ENCODE data around the gene C20orf141.
"Not testable (repeated sequence)": the region's sequence is repeated elsewhere in the genome, so short reads cannot be mapped to it uniquely, and the experiment has no call there.

Gene C20orf141

DNA sequence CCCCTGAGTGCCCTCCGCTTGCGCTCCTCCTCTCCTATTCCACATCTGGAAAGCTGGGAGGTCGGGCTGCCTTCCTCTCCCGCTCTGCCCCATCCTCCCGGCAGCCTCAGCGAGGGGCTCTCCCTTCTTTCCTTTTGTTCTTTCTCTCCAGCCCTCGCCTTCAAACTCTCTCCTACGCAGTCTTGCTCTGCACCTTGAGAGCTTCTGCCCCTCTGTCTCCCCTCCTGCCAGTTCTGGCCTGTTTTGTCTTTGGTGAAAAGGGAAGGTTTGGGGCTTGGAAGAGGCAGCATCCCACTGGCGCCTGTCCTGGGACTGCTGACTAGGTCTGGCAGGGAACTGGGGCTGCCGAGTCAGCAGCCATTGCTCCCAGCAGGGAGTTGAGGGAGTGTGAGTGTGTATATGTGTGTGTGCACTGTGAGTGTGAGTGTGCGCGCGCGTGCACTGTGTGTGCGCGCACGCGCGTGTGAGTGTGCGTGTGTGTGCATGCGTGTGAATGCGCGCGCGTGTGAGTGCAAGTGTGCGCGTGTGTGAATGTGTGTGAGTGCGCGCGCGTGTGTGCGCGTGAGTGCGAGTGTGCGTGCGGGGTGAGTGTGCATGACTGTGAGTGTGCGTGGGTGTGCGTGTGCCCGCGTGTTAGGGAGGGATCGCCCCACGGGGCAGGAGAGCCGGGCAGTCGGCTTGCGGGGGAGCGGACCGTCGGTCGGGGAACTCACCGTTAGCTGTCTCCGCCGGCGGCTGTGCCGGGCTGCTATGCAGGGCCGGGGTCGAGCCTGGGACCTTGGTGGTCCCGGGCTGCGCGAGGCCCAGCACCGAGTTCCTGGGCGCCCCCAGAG lies 14.9 kb upstream of the C20orf141 start:
- peak; percentile 61 for DNase-seq

DNA sequence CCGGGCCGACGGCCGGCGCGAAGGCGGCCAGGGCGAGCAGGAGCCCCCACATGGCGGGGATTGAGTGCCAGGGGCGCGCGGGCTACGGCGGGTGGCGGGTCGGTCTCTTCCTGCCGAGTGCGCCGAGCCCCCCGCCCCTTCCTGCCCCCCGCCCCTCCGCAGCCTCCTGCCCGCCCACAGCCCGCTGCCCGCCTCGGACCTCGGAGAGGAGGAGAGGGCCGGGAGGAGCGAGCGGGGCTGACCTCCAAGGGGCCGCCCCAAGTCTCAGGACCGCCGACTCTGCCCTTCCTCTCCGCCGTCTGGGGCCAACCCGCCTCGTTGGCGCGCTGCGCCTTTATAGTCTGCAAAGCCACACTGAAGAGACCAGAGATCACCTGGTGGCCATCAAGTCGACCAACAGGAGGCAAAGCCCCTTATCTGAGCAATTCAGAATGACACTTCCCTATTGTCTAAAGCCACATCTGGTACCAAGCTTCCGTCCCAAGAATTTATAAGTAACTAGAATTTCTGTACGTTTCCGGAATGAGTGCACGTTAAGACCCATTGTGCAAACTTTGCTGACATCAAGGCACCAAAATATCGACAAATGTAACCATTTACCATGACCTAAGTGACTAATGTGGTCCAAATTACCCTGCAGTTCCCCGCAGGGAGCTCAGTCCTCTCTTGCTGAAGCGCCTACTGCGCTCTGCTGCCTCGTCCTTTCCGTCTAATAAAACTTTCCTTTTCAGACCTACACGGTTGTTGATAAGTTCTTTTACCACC lies 14.1 kb upstream of the C20orf141 start, which contains the start of gene CPXM1:
Gene CPXM1 (minus strand): TSS at position 107 of the 765 bp plus-strand sequence. CDS start 55 bp downstream, at position 52.
- DNase-seq: peak; percentile 82

DNA sequence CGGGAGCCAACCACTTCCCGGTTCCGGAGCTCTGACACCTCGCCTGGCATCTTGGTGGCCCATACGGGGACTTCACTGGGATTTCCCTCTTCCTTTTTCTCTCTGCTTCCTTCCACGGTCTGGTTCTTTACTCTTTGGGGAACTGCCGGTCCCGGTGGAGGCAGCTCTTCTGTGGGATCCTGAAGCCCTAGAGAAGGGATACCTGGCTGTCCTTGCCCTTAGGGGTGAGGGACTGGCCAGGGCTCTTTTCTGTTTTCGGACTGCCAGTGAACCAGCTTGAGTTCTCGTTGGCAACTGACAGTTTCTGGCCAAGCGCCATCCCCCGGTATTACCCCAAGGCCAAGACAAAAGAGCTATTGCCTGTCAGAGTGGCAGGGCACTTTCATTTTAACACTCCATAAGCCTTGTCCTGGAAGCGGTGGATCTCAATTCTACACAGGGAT lies 13.5 kb upstream of the C20orf141 start:
- peak; percentile 20 for DNase-seq

DNA sequence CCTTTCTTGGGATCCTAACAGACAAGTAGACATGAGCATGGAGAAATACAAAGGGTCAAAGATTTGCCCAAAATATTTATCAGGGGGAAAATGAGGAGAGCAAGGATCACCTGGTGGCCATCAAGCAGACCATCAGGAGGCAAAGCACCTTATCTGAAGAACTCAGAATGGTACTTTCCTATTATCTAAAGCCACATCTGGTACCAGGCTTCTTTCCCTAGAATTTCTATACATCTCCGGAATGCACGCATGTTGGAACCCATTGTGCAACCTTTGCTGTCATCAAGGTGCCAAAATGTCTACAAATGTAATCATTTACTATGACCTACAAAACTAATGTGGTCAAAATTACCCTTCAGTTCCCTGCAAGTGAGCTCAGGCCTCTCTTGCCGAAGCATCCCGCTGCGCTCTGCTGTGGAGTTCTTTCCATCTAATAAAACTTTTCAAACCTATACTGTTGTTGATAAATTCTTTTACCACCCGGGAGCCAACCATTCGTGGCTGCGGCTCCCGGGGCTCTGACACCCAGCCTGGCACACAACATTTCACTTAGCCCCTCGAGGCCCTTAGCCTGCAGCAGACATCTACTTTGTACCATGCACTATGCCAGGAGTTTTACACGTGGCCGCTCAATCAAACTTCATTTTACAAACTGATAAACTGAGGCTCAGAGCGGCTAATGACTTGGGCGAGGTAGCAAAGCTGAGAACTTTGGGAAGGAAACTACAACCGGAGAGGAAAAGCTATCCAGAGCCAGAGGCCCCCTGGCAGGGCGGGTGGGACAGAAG lies 10.6 kb upstream of the C20orf141 start:
- no peak for DNase-seq

DNA sequence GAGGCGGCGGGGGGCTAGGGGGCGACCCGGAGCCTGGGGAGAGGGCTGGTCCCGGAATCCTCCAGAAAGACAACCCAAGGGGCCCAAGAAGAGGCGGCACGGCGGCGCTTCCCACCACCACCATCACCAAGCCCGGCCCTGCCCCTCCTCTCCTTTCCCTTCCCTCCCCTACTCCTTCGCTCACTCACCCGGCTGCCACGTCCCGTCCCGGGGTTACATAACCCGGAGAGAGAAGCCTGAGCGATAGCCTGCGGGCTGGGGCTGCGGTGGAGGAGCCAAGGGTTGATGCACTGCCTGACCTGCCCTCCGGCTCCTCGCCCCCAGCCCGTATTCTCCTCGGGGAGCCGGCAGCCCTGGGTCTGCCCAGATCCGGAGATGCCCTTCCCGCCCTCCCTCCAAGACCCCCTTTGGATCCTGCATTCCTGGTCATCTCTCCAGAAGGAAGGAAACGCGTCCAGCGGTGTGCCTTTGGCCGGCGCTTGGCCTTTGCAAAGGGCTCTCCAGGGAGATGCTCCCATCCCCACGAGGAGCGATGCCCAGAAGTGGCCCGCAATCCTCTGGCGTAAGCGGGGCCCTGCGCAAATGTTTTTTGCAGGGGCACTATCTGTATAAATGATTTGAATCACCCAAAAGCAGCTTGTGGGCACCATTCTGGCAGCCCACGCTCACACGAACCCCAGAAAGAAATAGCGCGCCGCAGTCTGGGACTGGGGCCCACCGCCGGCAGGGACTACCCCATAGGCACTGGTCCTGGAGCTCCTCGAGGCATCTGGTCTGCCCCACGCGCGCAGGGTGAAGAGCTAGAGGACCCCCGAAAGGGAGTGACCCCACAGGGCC lies 9.7 kb upstream of the C20orf141 start:
- DNase-seq: peak; percentile 35

DNA sequence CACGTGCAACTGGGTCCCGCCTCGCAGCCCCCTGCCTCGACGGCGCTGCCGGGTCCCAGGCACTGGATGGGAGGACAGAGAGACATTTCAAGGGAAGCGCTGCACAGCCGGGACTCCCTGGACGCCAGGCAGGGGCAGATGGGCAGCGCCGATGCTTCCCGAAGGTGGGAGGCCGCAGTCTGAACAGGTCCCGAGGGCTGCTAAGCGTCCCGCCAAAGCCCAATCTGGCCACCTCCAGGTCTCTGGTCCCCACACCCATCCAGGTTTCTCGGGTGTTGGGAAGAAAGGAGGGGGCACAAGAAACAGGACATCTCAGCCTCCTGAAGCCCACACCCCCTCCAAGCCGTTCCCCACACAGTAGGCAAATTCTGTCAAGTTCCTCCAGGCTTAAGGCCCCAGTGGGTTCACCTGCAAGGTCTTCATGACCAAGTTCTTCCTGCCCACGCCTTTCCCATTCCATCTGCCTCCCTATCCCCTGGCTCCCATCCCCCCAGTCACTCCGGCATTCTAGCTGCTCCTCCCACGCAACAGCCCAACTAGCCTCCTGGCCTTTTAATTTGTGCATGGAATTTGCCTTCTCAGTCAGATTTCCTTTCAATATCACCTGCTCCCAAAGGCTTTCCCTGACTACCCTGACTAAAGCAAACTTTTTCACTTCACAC lies 9.0 kb upstream of the C20orf141 start:
- DNase-seq: peak; percentile 18

DNA sequence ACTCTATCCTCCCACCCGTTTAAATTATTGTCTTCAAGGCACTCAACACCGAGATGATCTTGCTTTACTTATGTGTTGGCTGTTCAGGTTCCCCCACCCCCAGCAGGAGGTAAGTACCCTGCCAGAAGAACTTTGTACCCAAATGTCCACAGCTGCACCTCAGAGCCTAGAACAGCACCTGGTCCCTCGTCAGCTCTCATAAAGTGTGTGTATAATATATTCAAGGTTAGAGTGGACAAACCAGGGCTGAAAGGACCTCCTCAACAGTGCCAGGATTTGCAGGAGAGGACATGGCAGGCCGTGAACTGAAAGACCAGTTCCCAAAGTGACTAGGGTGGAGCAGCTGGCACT lies 8.5 kb upstream of the C20orf141 start:
- DNase-seq: no peak

DNA sequence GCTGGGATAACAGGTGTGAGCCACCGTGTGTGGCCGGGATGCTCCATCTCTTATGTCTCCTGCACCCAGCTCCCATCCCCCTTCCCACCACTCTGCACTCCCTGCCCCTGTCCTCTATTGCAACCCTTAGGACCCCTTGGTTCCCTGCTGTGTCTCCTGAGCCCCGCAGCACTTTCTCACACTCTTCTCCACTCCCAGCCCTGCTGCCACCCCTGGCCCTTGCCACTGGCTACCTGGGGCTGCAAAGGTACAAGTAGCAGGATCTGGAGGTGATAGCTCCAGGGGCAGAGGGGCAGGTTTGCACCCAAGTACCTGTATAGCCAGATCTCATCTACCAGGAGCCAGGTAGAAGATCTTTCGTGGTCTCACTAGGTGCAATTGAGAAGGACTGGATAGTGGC lies 7.8 kb upstream of the C20orf141 start:
- DNase-seq: no peak

DNA sequence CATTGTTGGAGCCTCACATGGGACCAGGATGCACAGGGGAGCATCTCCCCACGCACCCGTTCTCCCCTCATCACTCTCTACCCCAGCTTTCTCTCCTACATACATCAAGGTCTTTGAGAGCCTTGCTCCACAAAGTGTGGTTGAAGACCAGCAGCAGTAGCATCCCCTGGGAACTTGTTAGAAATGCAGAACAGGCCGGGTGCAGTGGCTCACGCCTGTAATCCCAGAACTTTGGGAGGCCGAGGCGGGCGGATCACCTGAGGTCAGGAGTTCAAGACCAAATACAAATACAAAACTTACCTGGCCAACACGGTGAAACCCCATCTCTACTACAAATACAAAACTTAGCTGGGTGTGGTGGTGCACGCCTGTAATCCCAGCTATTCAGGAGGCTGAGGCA lies 6.9 kb upstream of the C20orf141 start:
- DNase-seq: not testable (repeated sequence)

DNA sequence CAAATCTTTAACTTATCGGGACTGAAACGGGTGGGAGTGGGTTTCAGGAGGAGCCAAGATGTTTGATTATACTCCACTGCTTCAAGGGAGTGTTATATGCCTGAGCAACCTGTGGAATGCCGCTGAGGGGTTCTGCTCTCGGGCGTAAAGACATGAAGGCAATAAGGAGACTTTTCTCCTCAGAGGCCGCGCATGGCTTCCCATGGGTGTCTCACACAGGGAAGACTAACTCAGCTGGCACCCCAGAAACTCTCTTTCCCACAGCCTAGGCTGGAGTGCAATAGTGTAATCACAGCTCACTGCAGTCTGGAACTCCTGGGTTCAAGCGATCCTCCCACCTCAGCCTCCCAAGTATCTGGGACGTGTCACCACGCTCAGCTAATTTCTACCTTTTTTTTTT lies 5.1 kb upstream of the C20orf141 start:
- DNase-seq: no peak

DNA sequence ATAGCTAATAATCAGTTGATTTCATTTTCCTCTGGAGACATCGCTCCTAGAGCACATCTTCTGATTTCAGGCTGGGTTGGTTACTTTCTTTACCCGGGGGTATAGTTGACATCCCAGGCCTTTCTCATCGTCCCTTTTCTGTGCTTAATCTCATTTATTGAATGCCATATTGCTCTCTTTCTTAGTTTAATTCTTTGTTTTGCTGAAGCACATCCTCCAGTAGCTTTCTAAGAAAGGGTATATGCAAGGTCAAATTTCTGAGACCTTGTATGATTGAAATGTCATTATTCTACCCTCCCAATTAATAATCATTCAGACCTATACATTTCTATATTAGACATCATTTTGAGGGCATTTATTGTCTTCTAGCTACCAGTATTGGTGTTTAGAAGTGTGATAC lies 2.6 kb upstream of the C20orf141 start:
- DNase-seq: no peak

DNA sequence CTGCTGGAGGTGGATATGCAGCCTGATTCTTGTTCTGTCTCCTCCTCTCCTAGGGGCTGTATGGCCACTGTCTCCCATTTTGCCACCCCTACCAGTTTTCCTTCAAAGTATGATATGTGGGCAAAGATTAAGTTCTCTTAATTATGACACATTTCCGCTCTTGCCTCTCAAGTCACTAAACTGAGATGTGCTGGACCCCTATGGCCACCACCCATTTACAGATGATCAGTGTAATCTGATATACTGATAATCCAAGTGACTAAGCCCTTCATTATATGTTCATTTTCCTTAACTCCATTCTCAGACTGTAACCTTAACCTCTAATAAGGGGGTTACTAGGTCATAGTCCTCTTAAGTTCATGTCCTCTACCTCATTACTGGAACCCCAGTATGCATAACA lies 711 bp upstream of the C20orf141 start:
- DNase-seq: no peak

DNA sequence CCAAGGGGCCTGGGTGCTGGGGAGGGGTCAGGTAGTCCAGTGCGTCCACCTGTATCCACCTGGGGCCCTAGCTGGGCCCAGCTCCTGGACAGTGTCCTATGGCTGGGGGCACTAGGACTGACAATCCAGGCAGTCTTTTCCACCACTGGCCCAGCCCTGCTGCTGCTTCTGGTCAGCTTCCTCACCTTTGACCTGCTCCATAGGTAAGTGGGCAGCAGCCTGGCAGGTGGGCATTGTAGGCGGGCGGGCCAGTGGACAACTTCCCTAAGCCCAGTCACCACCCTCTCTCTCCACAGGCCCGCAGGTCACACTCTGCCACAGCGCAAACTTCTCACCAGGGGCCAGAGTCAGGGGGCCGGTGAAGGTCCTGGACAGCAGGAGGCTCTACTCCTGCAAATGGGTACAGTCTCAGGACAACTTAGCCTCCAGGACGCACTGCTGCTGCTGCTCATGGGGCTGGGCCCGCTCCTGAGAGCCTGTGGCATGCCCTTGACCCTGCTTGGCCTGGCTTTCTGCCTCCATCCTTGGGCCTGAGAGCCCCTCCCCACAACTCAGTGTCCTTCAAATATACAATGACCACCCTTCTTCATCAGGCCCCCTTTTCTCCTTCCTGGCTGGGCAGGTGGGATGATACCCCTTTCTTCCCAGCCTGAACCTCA lies 584 bp downstream of the C20orf141 start:
- no peak for DNase-seq

DNA sequence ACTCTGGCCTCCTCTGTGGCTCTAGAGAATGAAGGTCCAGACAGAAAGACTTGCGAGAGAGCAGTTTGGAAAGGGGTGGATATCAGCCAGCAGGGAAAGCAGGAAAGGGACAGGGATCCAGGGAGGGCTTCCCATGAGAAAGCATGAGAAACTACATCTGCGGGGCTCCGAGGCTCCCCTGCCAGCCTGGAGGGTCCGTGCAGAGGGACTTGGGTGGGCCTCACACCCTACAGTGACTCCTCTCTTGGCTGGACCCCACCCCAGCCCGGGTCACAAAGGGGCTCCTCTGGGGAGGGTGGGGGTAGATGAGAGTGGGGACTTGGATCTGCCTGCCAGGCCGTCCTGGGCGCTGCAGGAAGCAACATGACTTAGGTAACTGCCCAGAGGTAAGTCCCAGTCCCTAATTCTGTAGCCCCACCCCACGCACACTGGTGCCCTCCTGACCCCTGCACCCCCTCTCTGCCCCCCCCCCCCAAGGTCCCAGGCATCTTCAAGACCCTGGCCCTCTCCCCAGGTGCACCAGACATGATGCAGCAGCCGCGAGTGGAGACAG lies 1.3 kb downstream of the C20orf141 start, which contains the start of gene TMEM239:
Gene TMEM239 (plus strand): TSS at position 335 of the 553 bp plus-strand sequence. CDS start 191 bp downstream, at position 526.
- DNase-seq: no peak

DNA sequence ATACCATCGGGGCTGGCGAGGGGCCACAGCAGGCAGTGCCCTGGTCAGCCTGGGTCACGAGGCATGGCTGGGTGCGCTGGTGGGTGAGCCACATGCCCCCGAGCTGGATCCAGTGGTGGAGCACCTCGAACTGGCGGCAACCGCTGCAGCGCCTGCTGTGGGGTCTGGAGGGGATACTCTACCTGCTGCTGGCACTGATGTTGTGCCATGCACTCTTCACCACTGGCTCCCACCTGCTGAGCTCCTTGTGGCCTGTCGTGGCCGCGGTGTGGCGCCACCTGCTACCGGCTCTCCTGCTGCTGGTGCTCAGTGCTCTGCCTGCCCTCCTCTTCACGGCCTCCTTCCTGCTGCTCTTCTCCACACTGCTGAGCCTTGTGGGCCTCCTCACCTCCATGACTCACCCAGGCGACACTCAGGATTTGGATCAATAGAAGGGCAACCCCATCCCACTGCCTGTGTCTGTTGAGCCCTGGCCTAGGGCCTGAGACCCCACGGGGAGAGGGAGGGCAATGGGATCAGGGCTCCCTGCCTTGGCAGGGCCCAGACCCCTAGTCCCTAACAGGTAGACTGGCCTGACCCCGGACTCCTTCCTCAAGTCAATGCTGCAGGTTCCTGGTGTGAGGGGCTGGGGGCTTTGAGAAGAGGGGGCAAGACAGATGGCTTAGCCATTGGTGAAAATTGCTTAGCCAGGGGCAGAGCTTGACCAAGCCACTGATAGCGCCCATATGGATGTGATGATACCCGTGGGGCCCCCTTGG lies 2.0 kb downstream of the C20orf141 start:
- no peak for DNase-seq

DNA sequence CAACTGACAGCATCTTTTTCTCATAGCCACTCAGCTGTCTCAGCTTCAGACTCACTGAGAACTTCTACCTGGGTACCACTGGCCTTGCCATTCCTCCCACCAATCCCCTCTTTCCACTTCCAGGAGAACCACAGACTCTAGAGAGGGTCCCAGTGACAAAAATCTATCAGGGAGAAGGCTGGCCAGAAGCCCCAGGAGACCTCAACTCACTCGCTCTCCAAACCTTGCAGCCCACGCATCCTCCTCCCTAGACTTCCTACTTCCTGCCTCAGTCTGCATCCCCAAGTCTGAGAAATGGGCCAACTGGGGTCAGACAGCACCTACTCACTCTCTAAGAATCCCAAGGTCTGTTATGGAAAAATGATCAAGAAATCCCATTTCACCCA lies 2.5 kb downstream of the C20orf141 start:
- no peak for DNase-seq

DNA sequence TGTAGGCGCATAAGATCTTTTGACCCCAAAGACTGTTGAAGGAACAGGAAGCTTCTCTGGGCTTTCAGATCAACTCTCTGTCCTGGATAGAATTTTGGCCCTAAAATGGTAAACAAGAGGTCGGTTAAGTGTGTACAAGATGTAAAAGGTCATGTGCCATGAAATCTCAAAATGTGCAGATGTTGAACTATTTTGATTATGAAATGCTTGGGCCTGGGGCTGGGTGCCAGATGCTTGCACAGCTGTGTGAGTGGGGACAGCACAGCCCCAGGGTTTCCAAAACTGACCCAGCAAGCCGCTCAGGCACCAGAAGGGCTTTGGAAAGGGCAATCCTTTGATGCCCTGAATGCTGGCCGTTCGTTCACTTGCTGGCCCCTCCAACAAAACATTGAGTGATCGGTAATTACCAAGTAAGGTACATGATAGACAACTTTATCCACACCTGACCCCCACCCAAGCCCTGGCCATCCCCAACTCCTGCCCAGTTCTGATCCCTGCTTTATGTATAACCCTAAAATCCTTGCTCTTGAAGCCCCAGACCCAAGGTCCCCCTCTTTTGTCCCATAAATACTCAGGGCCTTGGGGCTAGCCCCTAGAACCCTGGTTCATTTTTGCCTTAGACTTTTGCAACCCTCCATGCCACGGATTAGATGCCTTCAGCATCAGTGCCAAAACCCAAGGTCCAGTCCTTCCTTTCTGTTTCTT lies 3.3 kb downstream of the C20orf141 start:
- DNase-seq: no peak

DNA sequence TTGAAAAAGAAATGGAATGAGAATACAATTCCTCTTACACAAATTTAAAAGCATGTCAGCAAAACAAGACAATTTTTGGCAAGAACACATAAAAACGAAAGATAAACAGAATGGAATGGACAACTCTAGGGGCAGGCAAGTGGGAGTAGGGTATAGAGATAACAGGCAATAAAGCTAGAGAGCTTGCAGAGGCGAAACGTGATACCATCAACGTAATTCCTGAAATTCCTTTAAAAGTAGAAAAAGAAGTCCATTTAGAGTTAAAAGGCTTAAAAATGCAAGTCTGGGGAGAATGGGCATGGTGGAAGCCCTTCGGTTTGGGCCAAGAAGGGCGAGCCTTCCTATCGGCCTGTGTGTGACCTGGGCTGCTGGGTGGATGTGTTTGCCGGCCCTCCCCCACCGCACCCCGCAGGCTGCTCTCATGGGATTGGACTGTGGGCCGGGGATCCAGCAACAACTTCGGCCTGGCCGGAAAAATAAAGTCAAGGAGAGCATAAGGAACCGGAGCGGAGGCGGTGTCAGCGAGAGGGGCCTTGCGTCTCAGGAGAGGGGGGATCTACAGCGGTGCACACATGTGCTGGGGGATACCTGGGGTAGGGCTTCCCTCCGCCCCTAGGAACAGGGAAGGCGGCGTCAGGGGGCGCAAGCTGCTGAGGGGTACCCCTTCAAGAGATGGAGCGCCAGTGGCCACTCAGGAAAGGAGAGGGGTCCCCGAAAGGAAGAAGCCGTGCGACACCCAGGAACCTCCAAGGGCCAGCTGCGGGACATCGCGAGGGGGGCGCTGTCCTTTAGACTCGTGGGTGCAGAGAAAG lies 5.5 kb downstream of the C20orf141 start:
- DNase-seq: peak; percentile 28
